DMS53 treated with DMSO at 0.1 percent for 48 hours (cell line): ENCODE measurements around the gene PFDN2.

ENCODE experiments used
- DNase-seq: peaks from one replicate; lab custom pipeline; 2025; ENCODE audit not compliant: unreplicated experiment; lab: John Stamatoyannopoulos, UW

PFDN2 gene

DNA sequence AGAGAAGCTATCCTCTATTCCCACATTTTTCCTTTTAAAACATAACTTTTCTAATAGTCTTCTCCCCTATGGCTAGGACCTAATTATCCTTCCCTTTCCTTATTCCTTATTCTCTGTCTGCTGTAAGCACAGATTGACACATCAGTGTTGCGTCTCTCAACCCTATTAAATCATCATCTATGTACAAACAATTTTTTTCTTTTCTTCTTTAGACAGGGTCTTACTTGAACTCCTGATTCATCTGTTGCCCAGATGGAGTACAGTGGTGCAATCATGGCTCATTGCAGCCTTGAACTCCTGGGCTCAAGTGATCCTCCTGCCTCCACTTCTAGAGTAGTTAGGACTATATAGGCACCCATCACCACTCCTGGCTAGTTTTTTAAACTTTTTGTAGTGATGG is 11.4 kb downstream of the PFDN2 start:
- no peak for DNase-seq

DNA sequence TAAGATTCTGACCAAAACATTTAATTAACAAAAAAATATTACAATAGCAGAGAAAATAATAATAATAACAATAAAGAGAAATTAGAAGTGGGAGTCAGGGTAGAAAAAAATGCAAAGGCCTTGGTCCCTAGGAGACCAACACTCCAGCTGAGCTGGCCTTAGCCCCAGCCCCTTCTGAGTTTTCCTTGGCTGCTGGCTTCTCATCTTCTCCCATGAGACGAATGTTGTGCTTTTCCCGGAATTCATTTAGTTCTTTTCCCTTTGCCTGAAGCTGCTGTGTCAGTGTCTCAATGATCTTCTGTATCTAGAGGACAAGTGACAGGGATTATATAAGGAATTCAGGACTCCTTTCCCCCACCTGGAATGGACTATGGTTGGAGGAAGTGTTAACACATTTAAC is 17.3 kb downstream of the PFDN2 start:
- DNase-seq: no peak

DNA sequence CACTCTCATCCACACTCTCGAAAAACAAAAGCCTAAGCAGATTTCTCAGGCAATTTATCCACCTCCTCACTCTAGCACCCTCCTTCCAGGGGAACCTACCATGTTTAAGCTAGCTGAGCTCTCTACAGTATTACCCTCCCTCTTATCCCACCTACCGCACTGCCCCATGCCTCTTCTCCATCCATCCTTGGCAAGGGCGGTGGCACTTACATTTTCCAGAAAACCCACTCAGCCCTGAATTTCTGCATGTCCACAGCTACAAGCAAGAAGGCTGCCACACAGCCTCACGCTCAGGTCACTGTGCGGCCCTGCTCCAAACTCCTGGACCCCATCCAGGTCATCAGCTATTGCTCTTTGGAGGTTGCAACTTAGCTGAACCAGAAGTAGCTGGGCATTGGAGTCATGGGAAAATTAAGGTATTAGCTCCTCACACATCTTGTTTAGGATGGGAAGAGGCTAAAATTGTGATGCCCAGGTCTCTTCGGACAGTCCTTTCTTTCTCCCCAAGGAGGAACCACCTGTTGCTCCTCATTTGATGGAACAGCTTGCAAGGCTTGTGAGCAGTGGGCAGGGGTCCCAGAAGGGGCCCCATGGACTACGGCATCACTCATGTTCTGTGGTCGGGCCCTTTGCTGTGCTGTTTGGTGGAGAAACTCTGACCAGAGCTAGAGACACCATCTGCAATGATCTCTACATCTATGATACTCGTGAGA is 18.6 kb downstream of the PFDN2 start:
- no peak for DNase-seq

DNA sequence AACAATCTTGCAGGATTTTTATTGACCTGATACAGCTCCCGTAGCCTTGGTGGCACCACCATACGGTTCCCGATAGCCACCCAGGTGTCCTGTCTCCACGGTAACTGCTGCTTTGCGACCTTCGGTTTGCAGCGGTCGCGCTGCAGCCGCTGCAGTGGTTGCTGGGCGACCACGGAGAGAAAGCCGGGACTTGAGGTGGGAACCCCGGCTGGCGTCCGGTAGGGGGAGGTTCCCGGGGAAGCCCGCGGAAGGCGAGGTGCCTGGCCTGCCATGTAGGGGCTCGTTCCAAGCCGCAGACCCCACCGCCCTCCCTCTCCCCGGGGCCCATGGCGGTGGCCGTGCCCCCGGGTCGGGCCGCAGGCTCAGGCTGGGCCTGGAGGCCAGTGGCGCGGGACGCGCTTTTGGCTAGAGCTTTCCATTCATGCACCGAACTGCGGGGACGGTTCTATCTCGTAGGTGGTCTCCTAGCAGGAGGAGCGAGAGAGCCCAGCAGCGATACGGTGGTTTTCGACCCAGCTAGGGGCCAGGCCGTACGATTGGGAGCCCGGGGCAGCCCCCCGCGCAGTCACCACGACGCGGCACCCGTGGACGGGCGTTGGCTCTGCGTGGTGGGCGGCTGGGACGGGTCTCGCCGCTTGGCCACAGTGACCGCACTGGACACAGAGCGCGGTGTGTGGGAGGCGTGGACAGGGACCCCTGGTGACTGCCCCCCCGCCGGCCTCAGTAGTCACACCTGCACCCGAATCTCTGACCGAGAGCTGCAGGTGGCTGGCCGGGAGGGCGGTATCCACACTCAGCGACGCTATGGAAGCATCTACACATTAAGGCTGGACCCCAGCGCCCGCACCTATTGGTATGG is 19.4 kb downstream of the PFDN2 start, which contains the start of gene KLHDC9:
Gene KLHDC9, plus strand, starts transcription at position 152 of the 859 bp plus-strand sequence. Its CDS starts 175 bp downstream, at position 327.
- DNase-seq: peak; percentile 80

DNA sequence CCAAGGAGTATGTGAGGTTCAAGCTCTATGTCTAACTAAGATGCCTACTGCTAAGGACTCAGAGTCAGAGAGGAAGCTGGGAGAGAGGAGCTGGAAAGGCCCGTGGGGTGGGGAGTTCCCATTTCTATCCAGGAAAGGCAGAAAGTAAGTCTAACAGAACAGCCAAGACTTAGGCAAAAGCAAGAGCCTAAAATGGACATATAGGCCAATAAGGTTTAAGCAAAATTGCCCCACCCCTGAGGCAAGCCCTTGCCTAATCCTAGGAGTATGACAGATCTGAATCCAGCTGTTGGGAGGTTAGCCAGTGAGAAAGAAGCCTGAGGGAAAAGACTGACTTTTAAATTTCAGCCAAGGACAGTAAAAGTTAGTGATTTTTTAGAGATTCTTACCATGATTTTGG is 21.3 kb downstream of the PFDN2 start:
- no peak for DNase-seq

DNA sequence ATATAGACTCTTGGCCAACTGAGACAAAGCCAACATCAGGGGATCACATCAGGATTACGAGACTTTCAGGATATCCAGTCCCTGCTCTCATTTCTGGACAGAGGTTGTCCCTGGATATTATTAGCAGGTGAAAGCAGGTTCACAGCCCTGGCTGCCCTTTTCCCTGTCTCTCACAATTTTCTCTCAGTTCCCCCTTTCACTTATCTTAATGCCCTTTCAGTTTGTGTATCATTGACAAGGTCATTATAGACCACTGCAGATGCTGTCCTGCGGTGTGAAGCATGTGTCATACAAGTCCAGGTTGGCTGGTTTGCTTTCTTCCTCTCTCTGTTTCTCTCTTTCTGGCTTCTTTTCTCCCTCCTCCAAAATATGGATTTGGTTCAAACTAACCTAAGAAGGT is 21.8 kb downstream of the PFDN2 start:
- no peak for DNase-seq

DNA sequence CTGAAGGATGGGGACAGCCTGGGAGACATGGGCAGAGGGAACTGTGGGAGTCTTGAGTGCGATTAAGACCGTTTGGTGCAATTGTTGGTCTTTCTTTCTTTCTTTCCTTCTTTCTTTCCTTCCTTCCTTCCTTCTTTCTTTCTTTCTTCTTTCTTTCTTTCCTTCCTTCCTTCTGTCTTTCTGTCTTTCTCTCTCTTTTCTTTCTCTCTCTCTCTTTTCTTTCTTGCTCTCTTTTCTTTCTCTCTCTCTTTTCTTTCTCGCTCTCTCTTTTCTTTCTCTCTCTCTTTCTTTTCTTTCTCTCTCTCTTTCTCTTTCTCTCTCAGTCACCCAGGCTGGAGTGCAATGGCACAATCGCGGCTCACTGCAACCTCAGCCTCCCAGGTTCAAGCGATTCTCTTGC is 22.6 kb downstream of the PFDN2 start:
- DNase-seq: no peak

DNA sequence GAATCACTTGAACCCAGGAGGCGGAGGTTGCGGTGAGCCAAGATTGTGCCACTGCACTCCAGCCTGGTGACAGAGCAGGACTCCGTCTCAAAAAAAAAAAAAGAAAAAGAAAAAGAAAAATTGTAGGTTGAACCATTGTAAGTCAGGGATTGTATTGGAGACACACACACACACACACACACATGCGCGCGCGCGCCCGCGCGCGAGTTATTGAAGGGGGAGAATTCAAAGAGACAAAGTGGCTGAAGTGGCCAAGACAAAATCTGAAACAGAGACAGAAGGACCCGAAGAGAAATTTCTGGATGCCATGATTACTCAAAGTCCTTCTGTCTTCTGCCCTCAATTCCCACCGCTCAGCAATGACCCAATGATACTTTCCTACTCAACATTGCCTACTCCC is 23.4 kb downstream of the PFDN2 start:
- DNase-seq: no peak

DNA sequence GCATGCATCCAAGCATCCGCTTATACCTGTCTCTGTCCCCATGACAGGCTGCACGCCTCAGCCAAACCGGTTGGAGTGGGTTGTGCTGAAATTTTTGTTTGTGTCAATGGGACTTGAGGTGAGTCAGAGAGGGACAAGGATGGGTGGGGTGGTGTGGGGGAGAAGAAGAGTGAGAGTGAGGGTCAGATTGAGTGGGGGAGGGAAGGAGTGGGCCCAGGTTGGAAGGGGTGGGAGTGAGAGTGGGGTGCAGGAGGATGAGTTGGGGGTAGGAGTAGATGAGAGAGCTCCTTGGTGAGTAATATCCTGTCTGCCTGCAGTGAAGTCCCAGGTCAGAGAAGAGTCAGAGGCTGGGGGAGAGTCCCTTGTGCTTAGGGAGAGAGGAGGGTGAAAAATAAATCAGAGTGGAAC is 25.2 kb downstream of the PFDN2 start:
- no peak for DNase-seq

DNA sequence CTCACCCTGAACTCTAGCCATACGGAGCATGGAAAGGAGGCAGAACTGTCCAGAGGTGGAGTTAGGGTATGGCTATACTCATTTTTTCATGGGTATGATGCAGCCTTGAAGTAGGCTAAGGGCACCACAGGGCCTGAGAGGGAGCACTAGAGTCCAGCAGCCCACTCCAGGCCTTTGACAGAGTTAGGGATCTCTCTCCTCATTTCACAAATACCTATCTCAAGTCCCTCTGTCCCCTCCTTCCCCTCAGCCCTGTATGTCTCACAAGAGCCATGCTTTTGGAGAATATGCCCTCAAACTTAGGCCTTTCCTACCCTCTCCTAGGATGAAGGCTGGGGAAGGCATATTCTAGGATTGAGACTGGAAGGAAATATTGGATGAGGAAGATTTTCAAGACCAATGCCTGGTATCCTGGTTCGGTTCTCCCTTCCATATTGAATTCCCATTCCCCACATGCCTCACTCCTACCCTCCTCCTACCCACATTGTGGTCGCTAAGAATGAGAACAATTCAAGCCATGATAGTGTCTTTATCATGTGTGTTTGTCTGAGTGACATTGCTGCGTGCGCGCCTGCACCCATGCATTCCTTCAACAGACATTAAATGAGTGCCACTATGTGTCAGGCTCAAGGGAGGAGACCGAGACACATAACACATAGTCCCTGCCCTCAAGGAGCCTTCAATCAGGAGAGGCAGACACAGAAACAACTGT is 25.9 kb downstream of the PFDN2 start:
- no peak for DNase-seq

DNA sequence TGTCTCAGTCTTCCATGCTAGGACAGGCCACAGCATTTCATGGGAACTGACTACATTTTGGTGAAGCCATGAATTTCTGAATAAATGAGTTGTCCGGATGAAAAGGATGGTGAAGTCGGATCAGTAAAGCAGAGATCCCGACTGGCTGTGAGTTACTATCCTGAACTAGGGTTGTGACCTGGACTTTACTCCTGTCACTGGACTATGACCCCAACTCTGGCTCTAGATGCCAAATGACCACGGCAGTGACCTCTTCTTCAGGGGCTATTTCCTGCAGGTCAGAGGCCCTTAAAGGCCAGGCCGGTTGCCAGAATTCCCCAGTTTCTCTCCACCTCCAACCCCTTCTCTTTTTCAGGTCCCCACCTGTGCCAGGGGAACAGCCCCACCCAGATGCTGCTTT is 26.7 kb downstream of the PFDN2 start:
- no peak for DNase-seq

DNA sequence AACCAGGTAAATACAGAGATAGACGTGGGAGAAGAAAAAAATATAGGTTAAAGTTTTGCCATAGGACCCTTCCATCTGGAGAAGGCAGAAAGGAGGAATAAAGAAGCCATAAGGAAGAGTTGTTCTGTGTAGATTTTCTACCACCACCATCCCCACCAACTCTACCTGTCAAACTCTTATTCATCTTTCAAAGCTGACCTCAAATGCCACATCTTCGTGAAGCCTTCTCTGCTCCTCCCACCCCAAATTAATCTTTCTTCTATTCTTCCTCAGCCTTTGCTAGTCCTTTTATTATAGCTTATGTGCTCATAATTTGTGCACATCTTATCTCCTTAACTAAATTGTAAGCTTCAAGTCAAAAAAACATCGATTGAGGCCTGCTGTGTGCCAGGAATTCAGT is 27.2 kb downstream of the PFDN2 start:
- DNase-seq: no peak

DNA sequence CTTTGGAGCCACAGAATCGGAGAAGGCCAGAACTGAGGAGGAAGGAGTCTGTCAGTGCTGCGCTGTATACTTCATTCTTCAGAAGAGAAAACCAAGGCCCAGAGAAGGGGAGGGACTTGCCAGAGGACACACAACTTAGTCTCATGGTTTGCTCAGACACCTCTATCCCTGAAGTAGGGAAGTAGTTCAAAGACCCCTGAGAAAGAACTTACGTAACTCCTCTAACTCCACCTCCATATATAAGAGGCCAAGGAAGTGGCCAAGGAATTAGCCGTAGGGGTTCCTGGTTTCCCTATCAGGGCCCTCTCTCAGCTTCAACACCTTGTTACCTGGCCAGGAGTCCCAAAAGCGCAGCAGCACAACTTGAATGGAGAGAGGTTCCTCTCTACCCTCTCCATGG is 27.9 kb downstream of the PFDN2 start:
- DNase-seq: no peak

DNA sequence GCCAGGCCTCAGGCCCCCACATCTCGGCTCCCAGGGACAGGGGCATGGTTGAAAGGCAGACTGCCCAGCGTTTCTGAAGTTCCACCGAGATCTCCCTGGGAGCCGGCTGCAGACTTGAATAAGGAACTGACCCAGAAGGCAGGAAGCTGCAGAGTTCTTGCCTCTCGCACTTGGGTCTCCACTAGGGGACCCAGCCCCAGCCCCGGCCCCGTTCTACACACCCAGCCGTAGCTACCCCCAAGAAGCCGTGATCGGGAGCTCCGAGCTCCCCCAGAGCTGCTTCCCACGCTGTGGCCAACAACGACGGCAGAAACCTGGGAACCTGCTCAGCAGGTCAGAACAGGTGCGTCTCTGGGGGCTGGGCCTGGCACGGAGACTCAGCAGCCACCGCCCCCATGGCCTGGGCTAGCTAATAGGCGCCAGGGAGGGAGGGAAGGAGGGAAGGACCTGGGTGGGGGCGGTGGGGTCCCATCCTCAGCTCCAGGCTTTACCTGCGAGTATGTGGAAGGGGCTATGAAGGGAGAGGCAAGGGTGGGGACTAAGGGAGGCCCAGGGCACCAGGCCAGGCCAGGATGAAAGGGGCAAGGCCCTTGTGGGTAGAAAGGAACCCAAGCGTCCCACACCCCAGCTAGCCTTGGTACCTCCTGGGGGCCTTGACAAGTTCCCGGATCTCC is 28.4 kb downstream of the PFDN2 start, which contains the start of gene NECTIN4:
Gene NECTIN4, minus strand, starts transcription at position 308 of the 674 bp plus-strand sequence. Its CDS starts 262 bp downstream, at position 46.
- peak; percentile 44 for DNase-seq

DNA sequence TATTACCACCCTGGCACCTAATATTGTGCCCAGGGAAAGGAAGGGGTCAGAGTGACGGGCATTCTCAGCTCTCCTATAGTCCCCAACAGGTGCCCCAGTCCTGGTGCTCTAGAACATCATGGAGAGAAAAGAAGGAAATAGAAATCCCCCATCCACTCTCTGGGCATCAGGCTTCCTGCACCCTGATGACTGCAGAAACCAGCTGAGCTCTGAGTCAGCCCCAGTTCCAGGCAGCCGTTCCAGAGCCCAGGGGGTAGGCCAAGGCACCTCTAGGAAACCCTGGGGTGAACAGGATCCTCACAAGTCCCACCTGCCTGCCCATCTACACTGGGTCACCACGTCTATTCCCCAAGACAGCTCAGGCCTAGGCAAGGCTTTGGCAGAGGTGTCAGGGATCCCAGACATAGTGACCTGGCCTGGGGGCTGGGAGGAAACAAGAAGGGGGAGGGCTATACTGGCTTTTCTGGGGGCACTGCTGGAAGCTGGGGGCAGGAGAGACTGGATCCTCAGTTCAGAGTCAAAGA is 29.2 kb downstream of the PFDN2 start:
- no peak for DNase-seq

DNA sequence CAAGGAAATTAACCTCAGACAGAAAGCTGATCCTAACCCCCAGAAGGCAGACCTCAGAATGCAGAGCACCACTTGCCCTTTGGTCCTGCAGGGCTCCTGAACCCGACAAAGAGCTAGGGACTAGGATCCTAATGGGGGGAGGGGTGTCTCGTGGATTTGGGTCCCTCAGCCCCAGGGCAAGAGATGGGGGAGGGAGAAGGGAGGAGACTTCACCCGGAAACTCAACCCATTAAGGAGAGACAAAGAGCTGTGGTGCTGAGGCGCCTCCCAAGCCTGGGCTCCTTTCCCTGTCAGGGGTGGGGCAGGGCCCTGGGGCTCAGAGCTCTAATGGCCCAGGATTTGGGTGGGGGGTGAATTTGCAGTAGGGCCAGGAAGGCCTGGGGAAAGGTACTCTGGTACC is 31.4 kb downstream of the PFDN2 start:
- DNase-seq: no peak

DNA sequence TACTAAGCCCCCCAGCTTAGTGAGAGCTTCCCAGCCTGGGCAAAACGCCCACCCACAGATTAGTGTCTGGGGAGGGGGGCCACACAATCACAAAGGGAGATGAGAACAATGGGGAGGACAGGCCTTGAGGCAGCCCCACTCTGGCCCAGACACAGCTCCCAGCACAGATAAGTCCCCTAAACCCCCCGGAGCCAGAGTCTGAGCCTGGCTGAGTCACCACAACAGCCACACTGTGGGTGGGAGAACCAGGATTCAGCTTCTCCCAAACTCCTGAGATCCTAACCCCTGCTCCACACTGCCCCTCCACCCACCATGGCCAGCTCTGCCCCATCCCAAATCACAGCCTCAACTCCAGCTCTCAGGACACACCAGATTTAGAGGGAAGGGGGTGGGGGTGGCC is 32.7 kb downstream of the PFDN2 start:
- DNase-seq: no peak

DNA sequence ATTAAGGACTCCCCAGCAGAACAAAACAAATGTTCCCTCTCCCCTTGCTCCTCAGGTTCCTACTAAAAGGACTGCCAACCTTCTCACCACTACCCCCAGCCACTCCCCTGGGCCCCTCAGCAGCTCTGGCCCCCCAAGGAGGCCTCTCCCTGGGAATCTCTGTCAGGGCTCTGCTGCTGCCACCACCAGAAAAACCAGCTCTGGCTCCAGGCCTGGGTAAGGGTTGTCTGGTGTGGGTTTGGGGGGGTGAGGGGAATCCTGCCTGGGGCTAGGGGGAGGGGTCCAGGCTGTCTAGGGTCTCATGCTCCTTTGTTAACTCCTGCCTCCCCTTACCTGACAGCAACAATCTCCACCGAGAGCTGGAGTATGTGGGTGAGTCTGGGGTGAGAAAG is 33.2 kb downstream of the PFDN2 start:
- DNase-seq: no peak

DNA sequence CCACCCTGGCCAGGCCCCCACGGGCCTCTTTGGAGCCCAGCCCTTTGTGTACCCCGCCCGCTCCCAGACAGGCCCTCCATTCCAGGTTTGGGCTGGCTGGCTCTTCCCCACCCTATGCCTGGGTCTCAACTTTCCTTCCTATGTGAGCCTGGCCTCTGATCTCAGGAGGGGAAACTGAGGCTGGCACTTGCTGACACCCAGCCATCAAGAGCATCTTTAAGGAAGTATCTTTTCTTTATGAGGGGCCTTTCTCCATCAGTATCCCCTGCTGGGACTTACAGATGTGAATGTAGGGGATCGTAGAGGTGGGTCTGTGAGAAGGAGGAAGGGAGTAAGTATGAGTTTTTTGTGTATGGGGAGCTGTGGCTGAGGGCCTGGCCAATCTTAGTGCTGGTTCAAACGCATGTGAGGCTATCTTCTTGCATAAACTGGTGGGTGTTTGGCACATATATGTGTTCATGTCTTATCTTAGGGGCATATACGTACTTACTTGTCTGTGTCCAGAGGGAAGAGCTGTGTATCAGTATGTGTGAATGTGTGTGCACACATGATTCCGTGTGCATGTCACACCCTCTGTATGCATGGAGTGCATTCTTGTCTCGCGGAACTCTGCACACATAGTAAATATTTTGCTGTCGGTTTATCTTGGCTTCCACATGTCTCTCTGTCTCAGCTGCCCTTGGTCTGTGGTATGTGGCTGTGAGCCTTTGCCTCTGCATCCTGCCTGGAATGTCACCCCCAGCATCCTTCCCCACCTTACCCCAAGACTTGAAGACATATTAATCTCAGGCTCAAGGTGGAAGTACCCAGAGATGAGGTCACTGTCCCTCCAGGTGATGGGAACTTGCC is 33.9 kb downstream of the PFDN2 start:
- no peak for DNase-seq
